Measurements from ENCODE around the gene CEP128.

Gene CEP128

DNA sequence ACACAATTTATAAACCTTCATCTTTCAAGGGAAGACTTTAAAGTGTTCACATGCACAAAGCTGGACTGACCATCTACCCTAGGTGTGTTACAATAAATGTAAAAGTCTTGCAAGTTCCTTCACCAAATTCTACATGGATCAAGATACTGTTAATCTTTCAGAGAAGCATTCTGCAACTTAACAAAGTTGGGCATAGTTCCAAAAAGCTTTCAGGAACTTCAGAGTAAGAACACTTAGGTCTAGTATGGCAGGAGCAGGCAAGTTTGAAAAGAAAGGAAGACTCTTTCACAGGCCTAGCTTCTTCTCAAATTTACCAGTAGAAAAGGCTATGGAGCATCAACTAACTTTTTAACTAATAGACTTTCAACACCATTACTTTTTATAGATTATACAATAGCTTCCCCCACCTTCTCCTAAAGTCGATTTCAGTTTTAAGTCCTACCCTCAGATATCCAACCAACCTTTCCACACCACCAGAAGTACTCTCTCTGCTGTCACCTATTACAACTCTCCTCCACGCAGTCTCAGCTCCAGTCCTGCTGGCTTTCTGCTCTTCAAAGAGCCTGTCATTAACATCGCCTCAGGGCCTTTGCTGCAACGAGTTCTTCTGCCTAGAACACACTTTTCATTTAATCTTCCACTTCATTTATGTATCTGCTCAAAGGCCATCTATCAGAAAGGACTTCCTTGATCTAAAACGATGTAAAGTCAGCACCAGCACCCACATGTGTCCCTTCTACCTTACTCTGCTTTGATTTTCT, 333.9 kb downstream of the CEP128 start:
- H3K36me3 ChIP-seq (ENCODE audit: control insufficient read depth in 1 of 2, insufficient read depth in 2 of 2, low read length in 2 of 2): no peaks in the 10 kb centered on the region
- no peaks in the 10 kb centered on the region for H3K4me1 ChIP-seq (ENCODE audit: control insufficient read depth in 1 of 2, insufficient read depth in 2 of 2, low read length in 2 of 2)
- H3K27ac ChIP-seq (ENCODE audit: low read length): no peak overlapping the region
- H3K9me3 ChIP-seq (ENCODE audit: control insufficient read depth in 1 of 2, low read length in 2 of 2): no peaks in the 10 kb centered on the region
- no peak overlapping the region for H3K4me3 ChIP-seq (ENCODE audit: low read depth in 1 of 2, low read length in 2 of 2)
- no peaks in the 10 kb centered on the region for H3K27me3 ChIP-seq (ENCODE audit: low read depth, low read length)

DNA sequence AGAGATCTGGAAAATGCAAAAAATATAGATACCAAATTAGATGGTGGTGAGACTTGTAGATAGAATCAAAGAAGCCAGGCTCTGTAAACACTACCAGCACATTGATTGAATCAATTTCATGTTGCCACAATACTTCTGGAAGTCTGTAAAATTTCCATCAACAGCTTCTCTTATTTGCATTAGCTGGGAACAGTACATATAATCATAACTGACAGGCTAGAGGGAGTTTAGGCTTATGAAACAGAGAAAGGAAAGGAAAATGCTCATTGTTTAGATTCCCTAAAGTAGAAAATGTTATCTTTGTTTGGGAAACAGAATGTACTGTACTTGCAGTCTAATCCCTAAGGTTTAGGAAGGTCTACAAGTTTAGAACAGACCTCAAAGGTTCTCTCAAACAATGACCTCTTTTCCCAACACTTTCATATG, 335.2 kb downstream of the CEP128 start:
- no peak overlapping the region for H3K27ac ChIP-seq (ENCODE audit: low read length)
- H3K9me3 ChIP-seq (ENCODE audit: control insufficient read depth in 1 of 2, low read length in 2 of 2): no peaks in the 10 kb centered on the region
- H3K4me1 ChIP-seq (ENCODE audit: control insufficient read depth in 1 of 2, insufficient read depth in 2 of 2, low read length in 2 of 2): no peaks in the 10 kb centered on the region
- no peaks in the 10 kb centered on the region for H3K36me3 ChIP-seq (ENCODE audit: control insufficient read depth in 1 of 2, insufficient read depth in 2 of 2, low read length in 2 of 2)
- H3K27me3 ChIP-seq (ENCODE audit: low read depth, low read length): no peaks in the 10 kb centered on the region
- no peak overlapping the region for H3K4me3 ChIP-seq (ENCODE audit: low read depth in 1 of 2, low read length in 2 of 2)

DNA sequence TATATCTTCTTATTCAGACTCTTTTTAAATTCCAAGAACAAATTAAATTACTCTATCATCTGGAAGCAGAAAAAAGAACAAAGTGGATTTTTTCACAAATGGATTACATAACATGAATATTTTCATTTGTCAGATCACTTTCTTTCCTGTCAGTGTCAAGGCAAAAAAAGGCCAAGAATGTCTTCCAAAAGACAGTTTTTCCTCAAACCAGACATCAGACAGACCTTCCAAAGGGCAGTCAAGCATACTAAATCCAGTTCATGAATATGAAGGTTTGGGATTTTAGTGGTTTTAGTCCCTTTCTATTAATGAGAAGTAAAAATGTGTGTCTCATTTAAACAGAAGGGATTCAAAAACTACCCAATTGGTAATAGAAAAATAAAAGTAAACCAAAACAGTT, 336.0 kb downstream of the CEP128 start:
- H3K9me3 ChIP-seq (ENCODE audit: control insufficient read depth in 1 of 2, low read length in 2 of 2): no peaks in the 10 kb centered on the region
- H3K4me1 ChIP-seq (ENCODE audit: control insufficient read depth in 1 of 2, insufficient read depth in 2 of 2, low read length in 2 of 2): no peaks in the 10 kb centered on the region
- no peaks in the 10 kb centered on the region for H3K27me3 ChIP-seq (ENCODE audit: low read depth, low read length)
- H3K27ac ChIP-seq (ENCODE audit: low read length): no peak overlapping the region
- H3K4me3 ChIP-seq (ENCODE audit: low read depth in 1 of 2, low read length in 2 of 2): no peak overlapping the region
- H3K36me3 ChIP-seq (ENCODE audit: control insufficient read depth in 1 of 2, insufficient read depth in 2 of 2, low read length in 2 of 2): no peaks in the 10 kb centered on the region

DNA sequence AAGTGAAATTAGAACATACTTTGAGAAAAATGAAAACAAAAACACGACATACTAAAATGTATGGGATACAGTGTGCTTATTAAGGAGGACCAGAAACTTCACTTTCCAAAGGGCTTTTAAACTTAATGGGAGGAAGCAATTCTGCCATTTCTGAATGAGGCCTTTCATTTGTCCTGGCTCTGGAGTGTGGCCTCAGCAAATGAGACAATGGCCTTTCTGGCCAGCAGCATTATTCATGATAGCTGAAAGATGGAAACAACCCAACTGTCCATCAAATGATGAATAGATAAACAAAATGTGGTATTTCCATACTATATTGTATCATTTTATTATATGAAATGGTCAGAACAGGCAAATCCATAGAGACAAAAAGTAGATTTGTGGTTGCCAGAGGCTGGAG, 338.6 kb downstream of the CEP128 start:
- Histone ChIP-seq H3K27ac (ENCODE audit: low read length) (no peak overlapping the region), H3K27me3 (ENCODE audit: low read depth, low read length) (no peaks in the 10 kb centered on the region)

DNA sequence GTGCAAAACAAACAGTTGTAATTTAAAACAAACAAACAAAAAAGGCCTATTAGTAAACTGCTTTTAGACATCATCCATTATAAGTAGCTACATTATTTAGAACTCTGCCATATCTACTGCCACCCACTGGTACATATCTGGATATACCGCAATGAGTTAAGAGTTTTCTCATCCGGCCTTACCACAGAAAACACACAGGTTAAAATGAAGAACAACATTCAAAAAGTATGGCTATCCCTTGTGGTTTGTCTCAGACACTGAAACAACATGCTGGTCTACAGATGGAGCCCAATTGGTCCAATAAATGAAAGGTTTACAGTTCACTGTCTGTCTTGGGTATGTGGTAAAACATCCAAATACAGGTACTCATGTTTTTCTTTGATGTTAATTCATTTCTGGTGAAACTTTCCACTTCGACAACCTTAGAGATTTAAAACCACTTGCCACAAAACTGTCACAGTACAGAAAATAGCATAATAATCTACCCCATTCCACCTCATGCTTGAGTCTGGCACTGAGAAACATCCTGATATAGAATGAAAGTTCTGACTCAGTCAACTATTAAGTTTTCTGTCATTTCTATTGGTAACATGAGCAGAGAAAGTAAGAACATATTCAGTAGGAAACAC, 354.3 kb downstream of the CEP128 start:
- Histone ChIP-seq H3K36me3 (ENCODE audit: control insufficient read depth in 1 of 2, insufficient read depth in 2 of 2, low read length in 2 of 2) (no peaks in the 10 kb centered on the region), H3K27me3 (ENCODE audit: low read depth, low read length) (no peaks in the 10 kb centered on the region), H3K9me3 (ENCODE audit: control insufficient read depth in 1 of 2, low read length in 2 of 2) (no peaks in the 10 kb centered on the region), H3K4me1 (ENCODE audit: control insufficient read depth in 1 of 2, insufficient read depth in 2 of 2, low read length in 2 of 2) (peaks cover 0 to 4% of the 10 kb centered on the region in 2 donors), H3K4me3 (ENCODE audit: low read depth in 1 of 2, low read length in 2 of 2) (no peak overlapping the region), H3K27ac (ENCODE audit: low read length) (no peak overlapping the region)

More for the DNA sequence above, 338.6 kb downstream of the CEP128 start:
- no peaks in the 10 kb centered on the region for H3K4me1 ChIP-seq (ENCODE audit: control insufficient read depth in 1 of 2, insufficient read depth in 2 of 2, low read length in 2 of 2)
- H3K4me3 ChIP-seq (ENCODE audit: low read depth in 1 of 2, low read length in 2 of 2): no peak overlapping the region
- H3K36me3 ChIP-seq (ENCODE audit: control insufficient read depth in 1 of 2, insufficient read depth in 2 of 2, low read length in 2 of 2): no peaks in the 10 kb centered on the region
- no peaks in the 10 kb centered on the region for H3K9me3 ChIP-seq (ENCODE audit: control insufficient read depth in 1 of 2, low read length in 2 of 2)

DNA sequence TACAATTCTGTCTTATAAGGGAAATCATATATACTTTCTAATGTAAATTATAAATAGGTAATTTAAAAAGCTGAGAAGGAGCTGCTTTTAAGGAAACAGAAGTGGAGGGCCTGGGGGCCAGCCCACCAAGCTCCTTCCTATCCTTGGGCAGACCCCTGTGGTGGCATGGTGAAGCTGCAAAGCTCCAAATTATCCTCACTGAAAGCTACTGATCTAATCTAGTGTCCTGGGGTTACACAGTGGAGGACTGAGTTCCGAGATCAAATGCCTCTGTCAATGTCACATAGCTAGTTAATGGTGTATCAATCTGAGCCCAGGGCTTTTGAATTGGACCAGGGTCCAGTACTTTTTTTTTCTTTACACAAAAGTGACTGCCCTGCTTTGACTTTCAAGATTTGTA, 355.4 kb downstream of the CEP128 start:
- H3K9me3 ChIP-seq (ENCODE audit: control insufficient read depth in 1 of 2, low read length in 2 of 2): no peaks in the 10 kb centered on the region
- H3K27me3 ChIP-seq (ENCODE audit: low read depth, low read length): no peaks in the 10 kb centered on the region
- H3K36me3 ChIP-seq (ENCODE audit: control insufficient read depth in 1 of 2, insufficient read depth in 2 of 2, low read length in 2 of 2): no peaks in the 10 kb centered on the region
- H3K27ac ChIP-seq (ENCODE audit: low read length): no peak overlapping the region
- no peak overlapping the region for H3K4me3 ChIP-seq (ENCODE audit: low read depth in 1 of 2, low read length in 2 of 2)
- H3K4me1 ChIP-seq (ENCODE audit: control insufficient read depth in 1 of 2, insufficient read depth in 2 of 2, low read length in 2 of 2): peaks cover 0 to 4% of the 10 kb centered on the region in 2 donors

DNA sequence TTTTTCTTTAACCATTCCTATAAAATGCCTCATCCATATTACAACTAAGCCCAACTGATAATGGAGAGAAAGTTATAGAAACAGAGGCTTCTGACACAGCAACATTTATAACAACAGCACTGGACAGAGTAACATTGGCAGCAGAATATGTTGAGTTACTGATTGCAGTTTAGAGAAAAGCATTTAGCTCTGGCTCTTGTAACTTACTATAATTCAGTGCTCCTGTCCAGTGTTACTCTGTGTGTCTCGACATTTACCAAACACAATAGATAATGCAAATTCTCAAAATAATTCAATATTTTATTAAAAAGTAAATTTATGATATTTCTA, 356.1 kb downstream of the CEP128 start:
- H3K9me3 ChIP-seq (ENCODE audit: control insufficient read depth in 1 of 2, low read length in 2 of 2): no peaks in the 10 kb centered on the region
- no peaks in the 10 kb centered on the region for H3K27me3 ChIP-seq (ENCODE audit: low read depth, low read length)
- H3K4me3 ChIP-seq (ENCODE audit: low read depth in 1 of 2, low read length in 2 of 2): no peak overlapping the region
- H3K27ac ChIP-seq (ENCODE audit: low read length): no peak overlapping the region
- no peaks in the 10 kb centered on the region for H3K36me3 ChIP-seq (ENCODE audit: control insufficient read depth in 1 of 2, insufficient read depth in 2 of 2, low read length in 2 of 2)
- peaks cover 0 to 4% of the 10 kb centered on the region in 2 donors for H3K4me1 ChIP-seq (ENCODE audit: control insufficient read depth in 1 of 2, insufficient read depth in 2 of 2, low read length in 2 of 2)

DNA sequence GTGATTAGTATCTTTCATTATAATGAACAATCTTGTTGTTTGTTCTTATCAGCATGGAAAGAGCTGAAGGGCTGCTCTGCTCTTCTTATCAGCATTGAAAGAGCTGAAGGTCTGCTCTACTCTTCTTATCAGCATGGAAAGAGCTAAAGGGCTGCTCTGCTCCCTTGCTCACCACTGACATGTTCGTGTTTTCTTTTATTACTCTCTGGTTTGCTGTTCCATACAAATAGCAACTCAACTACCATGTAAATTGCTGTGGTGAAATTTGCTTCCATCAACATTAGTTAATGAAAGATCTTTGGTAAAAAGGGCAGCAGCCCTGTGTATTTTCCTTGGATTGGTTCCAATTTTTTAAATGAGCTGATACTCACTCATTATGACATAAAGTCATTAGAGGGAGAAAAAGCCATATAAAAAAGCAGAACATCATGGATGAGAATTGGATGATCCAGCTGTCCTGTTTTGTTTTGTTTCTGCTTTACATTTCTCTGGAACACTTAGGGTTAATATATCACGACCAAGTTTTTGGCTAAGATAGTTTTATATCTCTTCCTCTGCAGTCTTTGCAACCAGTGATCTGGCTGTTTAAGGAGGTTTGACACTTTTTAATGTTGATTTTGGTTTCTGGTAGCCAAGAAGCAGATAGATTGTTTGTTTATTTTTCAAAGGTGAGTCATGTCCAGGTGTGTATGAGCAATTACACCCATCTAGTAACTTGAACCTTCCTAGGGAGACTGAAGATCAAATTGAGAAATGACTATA, 356.6 kb downstream of the CEP128 start:
- Histone ChIP-seq H3K27ac (ENCODE audit: low read length) (no peak overlapping the region), H3K36me3 (ENCODE audit: control insufficient read depth in 1 of 2, insufficient read depth in 2 of 2, low read length in 2 of 2) (no peaks in the 10 kb centered on the region), H3K27me3 (ENCODE audit: low read depth, low read length) (no peaks in the 10 kb centered on the region), H3K9me3 (ENCODE audit: control insufficient read depth in 1 of 2, low read length in 2 of 2) (no peaks in the 10 kb centered on the region), H3K4me3 (ENCODE audit: low read depth in 1 of 2, low read length in 2 of 2) (no peak overlapping the region), H3K4me1 (ENCODE audit: control insufficient read depth in 1 of 2, insufficient read depth in 2 of 2, low read length in 2 of 2) (peaks cover 0 to 4% of the 10 kb centered on the region in 2 donors)

DNA sequence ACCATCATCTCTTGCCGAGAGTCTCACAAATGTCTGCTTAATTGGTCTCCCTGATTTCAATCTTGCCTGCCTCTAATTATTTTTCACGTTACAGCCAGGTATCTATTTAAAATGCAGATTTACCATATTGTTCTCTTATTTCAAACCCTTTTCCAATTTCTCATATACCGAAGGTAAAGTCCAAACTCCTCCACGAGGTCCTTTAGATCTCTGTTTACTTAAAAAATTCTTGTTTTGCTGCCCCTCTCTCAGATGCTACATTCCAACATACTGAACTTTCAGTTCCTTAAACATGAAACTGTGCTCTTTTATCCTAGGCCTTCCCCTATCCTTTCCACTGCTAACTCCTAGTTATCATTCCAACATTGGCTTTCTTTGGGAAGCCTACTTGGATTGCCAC, 363.9 kb downstream of the CEP128 start:
- H3K36me3 ChIP-seq (ENCODE audit: control insufficient read depth in 1 of 2, insufficient read depth in 2 of 2, low read length in 2 of 2): no peaks in the 10 kb centered on the region

DNA sequence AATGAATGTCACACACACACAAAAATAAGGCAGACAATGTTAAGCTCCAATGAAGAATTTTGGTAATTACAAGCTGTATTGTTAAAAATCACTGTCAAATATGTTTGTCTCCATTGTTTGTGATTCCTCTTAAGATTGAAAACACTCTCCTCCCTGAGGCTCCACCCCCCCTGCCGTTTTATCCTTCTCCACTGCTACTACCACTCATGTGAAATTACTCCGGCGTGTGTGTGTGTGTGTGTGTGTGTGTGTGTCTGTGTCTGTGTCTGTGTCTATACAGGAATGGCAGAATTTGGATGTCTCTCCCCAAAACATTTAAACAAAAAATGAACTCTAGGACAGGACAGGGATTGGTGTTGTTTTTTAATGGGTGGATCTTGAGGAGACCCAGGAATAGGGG, 365.1 kb downstream of the CEP128 start:
- H3K9me3 ChIP-seq (ENCODE audit: control insufficient read depth in 1 of 2, low read length in 2 of 2): no peaks in the 10 kb centered on the region

More for the DNA sequence above, 363.9 kb downstream of the CEP128 start:
- H3K4me3 ChIP-seq (ENCODE audit: low read depth in 1 of 2, low read length in 2 of 2): no peak overlapping the region
- no peak overlapping the region for H3K27ac ChIP-seq (ENCODE audit: low read length)
- H3K9me3 ChIP-seq (ENCODE audit: control insufficient read depth in 1 of 2, low read length in 2 of 2): no peaks in the 10 kb centered on the region
- H3K27me3 ChIP-seq (ENCODE audit: low read depth, low read length): no peaks in the 10 kb centered on the region
- H3K4me1 ChIP-seq (ENCODE audit: control insufficient read depth in 1 of 2, insufficient read depth in 2 of 2, low read length in 2 of 2): no peaks in the 10 kb centered on the region

DNA sequence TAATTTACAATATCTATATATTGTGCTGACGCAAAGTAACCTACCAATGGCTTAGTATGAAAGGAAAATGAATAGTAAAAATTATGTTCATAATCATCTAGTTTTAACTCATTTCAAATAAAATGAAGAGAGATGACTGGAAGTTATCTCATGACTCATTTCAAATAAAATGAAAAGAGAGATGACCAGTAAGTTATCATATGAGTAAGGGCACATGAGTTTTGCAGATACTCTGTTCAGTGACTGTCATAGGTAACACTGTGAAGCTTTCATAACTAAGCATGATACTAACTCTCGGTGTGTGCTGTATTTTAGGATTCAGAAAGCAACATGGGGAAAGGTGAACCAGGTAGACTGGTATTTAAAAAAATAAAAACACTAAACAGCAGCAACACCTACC, 365.8 kb downstream of the CEP128 start:
- Histone ChIP-seq H3K4me1 (ENCODE audit: control insufficient read depth in 1 of 2, insufficient read depth in 2 of 2, low read length in 2 of 2) (no peaks in the 10 kb centered on the region), H3K4me3 (ENCODE audit: low read depth in 1 of 2, low read length in 2 of 2) (no peak overlapping the region), H3K36me3 (ENCODE audit: control insufficient read depth in 1 of 2, insufficient read depth in 2 of 2, low read length in 2 of 2) (no peaks in the 10 kb centered on the region), H3K27me3 (ENCODE audit: low read depth, low read length) (no peaks in the 10 kb centered on the region), H3K9me3 (ENCODE audit: control insufficient read depth in 1 of 2, low read length in 2 of 2) (no peaks in the 10 kb centered on the region), H3K27ac (ENCODE audit: low read length) (no peak overlapping the region)

More for the DNA sequence above, 365.1 kb downstream of the CEP128 start:
- Histone ChIP-seq H3K27ac (ENCODE audit: low read length) (no peak overlapping the region), H3K27me3 (ENCODE audit: low read depth, low read length) (no peaks in the 10 kb centered on the region), H3K36me3 (ENCODE audit: control insufficient read depth in 1 of 2, insufficient read depth in 2 of 2, low read length in 2 of 2) (no peaks in the 10 kb centered on the region), H3K4me1 (ENCODE audit: control insufficient read depth in 1 of 2, insufficient read depth in 2 of 2, low read length in 2 of 2) (no peaks in the 10 kb centered on the region), H3K4me3 (ENCODE audit: low read depth in 1 of 2, low read length in 2 of 2) (no peak overlapping the region)

Data from muscle layer of duodenum (tissue), 2 donors.